GM19023 (cell line): ENCODE data around the gene WDR18.
A peak's percentile ranks its signal among the peaks of the same experiment; 100 is the strongest.

ENCODE experiments used
- ATAC-seq: cut with Tn5 transposase; IDR thresholded peaks from one replicate; pipeline ENCODE4 v1.9.1; 2021; ENCODE audit warnings: mild to moderate bottlenecking, moderate library complexity; ENCODE audit not compliant: unreplicated experiment

Gene WDR18, protein sequence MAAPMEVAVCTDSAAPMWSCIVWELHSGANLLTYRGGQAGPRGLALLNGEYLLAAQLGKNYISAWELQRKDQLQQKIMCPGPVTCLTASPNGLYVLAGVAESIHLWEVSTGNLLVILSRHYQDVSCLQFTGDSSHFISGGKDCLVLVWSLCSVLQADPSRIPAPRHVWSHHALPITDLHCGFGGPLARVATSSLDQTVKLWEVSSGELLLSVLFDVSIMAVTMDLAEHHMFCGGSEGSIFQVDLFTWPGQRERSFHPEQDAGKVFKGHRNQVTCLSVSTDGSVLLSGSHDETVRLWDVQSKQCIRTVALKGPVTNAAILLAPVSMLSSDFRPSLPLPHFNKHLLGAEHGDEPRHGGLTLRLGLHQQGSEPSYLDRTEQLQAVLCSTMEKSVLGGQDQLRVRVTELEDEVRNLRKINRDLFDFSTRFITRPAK

DNA sequence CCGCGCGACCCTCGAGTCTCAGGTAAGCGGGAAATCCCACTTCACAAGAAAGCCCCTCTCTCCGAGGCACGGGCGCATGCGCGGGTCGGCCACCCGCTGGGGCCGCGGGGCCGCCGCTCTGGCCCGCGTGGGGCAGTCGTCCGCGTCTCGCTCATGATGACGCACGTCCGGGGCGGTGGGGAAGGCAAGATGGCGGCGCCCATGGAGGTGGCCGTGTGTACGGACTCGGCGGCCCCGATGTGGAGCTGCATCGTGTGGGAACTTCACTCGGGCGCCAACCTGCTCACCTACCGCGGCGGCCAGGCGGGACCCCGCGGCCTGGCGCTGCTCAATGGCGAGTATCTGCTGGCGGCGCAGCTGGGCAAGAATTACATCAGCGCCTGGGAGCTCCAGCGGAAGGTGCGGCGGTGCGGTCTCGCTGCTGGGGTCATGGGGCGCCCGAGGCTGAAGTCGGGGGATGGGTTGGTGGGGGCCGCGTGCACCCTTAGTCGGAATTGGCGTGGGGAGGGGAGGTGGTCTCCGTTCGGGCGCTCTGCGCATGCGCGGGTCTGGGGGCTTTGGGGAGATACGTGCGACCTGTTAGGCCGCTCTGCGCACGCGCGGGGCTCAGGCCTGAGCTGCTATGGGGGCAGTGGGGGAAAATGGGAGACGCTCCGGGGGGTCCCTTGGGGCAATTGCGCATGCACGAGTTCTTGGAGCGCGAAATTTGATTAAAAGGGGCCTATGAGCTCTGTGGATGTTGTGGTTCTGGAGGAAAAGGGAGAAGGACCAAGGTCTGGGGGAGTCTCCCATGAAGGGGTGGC lies at the start of gene WDR18:
Gene WDR18 (plus strand): TSS at position 181 of the 803 bp plus-strand sequence. CDS start 9 bp downstream, at position 190.
- ATAC-seq, result peak; percentile 79

DNA sequence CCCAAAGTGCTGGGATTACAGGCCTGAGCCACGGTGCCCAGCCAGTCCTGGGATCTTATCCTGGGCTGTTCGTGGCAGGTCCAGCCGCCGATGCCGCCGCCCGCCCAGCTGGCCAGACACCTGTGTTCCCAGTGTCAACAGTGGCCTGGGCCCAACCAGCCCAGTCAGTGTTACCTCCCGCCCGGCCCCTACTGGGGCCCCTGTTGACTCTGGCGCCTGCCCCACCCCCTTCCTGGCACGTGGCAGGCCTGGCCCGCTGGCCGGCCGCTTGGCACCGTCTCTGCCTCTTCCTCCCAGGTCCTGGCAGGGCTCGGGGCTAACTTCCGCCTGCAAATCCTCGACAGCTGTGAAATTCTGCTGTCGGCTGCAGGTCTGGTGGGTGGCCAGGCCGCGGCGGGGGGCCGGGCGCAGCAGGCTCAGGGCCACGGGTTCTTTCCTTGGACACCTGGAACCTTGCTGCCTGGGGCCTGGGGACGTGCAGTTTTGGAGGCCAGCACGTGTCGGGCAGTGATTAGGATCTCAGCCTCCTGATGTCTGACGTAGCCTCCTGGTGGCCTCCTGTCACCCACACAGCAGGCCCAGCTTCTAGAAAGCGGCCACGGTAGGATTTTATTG lies 49.2 kb upstream of the WDR18 start:
- no peak for ATAC-seq

DNA sequence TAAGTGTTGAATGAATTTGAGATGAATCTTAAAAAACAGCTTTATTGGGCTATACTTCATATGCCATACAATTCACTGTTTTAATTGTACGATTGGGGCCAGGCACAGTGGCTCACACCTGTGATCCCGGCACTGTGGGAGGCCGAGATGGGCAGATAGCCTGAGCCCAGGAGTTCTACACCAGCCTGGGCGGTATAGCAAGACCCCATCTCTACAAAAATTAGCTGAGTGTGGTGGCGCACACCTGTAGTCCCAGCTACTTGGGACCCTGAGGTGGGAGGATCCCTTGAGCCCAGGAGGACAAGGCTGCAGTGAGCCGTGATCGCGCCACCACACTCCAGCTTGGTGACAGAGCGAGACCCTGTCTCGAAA lies 48.0 kb upstream of the WDR18 start:
- ATAC-seq, result no peak

DNA sequence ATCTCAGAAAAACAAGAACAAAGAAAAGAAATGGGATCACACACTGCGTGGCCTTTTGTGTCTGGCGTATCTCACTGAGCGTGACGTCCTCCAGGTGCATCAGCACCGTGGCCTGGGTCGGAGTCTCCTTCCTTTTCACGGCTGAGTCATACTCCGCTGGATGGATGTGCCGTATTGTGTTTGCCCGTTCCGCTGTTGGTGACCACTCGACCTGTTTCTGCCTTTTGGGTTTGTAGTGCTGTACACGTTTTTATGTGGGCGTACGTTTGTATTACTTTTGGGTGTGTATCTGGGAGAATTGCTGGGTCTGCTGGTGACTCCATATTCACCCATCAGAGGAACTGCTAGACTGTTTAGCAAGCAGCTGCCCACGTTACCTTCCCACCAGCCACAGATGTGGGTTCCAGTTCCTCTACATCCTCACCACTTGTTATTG lies 46.9 kb upstream of the WDR18 start:
- ATAC-seq, result no peak

DNA sequence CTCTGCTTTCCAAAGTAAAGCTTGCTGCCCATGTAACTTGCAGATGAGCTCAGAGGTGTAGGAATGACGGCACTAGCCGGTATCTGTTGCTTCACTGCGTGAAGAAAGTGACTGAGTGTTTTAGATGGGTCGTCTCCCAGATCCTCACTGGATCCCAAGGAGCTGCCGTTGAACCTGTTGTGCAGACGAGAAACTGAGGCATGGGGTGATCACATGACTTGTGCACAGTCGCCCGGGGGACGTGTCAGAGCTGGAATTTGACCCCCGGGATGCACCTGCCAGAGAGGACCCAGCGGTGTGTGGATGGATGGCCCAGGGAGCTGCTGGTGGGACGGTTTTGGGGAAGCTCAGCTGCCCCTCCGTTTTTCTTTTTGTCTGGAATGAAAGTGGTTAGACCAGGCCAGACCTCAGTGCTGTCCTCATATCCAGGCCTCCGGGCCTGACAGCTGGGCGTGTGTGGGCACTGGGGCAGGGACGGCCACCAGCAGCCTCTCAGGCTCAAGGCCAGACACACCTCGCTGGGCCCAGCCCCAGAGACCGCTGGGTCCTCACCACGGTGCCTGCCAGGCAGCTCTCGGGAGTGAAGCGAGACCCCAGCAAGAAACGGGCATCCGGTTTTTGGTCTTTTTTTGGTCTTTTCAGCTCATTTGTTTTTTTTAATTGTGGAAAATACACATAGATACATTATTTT lies 45.8 kb upstream of the WDR18 start:
- no peak for ATAC-seq

DNA sequence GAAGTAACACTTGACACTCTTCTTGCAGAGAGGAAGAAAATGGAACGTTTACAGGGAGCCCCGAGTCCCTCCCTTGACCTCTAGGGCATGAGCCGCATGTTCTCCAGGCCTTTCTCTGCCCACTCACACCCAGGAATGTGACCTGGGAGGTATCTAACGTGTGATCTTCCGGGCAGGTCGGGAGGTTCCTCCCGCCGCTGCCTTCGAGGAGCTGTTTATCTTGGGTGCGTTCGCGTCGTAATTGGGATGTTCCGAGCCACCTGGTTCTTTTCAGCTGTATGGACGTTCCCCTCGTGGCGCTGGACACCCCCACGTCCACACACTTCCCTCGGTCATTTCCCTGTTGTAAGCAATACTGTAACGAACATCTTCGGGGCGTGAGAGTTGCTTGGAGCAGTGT lies 44.7 kb upstream of the WDR18 start:
- no peak for ATAC-seq

DNA sequence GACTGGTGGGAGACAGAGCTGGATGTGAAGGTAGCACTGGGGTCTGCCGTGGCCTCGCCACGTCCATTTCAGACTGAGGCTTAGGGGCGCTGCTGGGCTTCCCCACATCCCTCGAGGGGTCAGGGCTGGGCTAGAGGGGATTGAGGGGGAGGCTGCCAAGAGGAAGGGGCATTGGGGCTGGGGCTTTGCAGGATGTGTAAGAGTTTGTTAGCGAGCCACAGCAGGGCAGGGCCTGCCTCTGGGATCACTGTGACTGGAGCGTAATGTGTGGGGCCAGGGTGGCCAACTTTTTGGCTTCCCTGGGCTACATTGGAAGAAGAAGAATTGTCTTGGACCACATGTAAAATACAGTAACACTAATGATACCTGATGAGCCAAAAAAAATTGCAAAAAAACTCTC lies 44.2 kb upstream of the WDR18 start:
- no peak for ATAC-seq

DNA sequence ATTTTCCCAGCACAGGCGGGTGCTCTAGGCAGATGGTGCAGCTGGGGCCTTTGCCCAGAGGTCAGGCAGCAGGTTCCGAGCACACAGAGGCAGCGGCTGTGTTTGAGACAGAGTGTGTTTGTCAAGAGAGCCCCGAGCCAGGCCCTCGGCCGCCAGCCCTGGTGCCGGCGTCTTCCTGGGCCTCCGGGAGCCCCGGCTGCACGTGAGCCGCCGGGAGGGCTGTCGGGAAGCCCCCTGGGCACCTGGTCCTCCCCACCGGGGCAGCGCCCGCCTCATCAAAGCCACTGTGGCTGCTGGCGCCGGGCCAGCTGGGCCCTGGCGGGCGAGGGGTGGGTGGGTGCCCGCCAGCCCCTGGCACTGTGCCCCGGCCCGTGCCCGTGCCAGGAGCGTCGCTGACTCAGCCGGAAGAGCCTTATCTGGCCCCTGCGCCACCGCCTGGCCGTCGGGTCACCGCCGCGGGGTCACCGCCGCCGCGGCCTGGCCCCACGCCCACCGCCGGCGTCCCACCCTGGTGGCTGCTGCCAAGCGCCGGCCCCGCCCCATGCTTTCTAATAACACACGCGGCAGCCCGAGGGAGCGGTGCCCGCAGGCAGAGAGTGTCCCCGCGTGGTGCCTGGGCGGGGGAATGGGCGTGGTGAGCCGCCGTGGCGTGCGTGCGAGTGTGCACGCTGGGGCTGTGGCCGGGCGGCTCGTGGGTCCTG lies 43.4 kb upstream of the WDR18 start:
- no peak for ATAC-seq

DNA sequence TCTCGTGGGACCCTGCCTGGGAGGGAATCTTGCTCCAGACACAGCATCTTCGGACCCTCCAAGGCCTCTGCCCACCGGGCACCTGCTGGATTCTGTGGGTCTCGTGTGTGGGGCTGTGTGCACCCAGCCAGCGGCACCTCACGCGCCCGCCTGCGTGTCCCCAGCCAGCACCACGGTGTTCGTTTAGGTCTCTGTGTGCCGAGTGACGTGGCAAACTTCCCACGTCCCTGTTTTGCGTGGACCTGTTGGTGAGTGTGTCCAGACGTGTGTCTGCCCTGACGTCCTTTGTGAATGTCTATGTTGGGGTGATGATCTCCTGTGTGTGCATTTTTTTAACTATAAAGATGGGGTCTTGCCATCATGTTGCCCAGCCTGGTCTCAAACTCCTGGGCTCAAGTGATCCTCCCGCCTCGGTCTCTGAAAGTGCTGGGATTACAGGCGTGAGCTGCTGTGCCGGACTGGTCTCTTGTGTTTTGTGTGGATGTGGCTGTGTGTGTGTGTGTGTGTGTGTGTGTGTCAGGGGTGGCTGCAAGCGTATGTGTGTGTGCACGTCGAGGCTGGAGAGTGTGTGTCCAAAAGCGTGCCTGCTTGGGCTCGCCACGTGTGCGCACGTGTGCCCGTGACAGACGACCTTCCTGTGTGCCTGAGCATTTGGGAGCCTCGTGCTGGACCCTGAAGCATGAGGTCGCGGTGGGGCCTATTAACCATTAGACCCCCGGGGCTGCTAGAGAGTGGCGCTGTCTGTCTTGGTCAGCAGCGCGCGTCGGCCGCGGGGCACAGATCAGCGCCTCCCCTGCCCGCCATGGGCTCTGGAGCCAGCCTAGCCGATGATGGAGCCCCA lies 42.6 kb upstream of the WDR18 start:
- no peak for ATAC-seq

DNA sequence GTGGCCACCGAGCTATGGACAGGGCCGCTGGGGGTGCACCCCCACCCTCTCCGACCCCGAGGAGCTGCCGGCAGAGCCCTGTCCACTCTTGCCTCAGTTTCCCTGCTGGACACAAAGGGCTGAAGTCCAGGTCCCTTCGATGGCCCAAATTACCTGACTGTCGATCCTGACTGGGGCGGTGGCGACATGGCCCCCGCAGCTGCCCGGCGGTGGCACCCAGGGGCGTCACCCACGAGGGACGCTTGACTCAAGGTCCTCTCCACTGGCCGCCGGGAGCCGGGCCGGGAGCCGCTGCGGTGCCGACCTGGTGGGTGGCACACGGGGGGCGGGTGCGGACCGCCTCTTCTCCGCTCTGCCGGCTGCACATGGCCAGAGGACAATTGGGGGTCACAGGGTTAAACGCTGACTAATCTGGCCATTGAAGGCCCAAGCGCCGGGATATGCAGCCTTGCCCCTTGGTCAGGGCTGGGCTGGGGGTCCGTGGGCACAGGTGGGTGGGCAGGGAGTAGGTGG lies 42.0 kb upstream of the WDR18 start:
- no peak for ATAC-seq

DNA sequence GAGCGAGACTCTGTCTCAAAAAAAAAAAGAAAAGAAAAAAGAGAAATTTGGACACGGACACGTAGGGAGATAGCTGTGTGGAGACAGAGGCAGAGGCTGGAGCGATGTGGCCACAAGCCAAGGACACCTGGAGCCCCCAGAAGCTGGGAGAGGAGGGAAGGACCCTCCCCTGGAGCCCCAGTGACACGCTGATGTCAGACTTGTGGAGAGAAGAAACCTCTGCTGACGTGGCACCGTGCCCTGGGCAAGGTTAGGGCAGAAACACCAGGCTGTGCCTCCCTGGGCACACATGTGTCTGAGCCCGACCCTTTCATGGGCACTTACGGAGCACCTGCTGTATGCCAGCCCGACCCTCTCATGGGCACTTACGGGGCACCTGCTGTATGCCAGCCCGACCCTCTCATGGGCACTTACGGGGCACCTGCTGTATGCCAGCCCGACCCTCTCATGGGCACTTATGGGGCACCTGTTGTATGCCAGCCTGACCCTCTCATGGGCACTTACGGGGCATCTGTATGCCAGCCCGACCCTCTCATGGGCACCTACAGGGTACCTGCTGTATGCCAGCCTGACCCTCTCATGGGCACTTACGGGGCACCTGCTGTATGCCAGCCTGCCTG lies 40.5 kb upstream of the WDR18 start:
- no peak for ATAC-seq

DNA sequence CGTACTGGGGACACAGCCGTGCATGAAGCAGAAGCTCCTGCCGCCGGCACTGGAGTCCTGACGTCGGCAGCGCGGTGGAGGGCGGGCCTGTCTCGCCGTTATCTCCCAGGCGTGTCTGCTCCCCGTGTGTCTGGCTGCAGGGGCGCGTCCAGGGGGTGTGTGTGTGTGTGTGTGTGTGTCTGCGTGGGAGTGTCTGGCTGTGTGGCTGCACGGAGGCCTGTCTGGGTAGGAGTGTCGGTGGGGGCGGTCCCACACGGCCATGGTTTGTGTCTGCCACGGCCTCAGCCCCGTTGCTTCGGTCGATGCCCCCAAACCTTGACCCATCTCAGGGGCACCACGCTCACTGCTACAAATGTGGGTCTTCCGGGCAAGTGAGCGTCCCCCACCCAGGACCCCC lies 40.0 kb upstream of the WDR18 start:
- no peak for ATAC-seq

DNA sequence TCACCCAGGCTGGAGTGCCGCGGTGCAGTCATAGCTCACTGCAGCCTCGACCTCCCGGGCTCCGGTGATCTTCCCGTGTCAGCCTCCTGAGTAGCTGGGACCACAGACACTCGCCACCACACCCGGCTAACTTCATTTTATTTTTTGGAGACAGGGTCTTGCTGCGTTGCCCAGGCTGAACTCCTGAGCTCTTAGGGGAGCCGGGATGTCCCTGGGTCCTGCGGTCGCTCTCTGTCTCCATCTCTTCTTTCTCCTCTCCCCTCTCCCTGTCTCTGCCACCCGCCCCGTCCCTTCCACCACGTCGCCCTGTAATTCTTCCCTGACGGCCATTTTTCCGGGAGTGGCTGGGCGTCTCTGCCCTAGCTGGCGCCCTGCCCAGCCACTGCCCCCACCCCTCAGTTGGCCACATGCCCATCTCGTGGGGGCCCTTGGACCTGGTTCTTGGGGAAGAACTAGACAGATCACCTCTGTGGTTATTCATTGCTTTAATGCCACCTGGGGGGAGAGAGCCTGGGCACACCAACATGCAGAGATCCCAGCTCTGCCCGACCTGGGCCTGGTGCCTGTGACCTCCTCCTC lies 39.4 kb upstream of the WDR18 start:
- ATAC-seq, result no peak

DNA sequence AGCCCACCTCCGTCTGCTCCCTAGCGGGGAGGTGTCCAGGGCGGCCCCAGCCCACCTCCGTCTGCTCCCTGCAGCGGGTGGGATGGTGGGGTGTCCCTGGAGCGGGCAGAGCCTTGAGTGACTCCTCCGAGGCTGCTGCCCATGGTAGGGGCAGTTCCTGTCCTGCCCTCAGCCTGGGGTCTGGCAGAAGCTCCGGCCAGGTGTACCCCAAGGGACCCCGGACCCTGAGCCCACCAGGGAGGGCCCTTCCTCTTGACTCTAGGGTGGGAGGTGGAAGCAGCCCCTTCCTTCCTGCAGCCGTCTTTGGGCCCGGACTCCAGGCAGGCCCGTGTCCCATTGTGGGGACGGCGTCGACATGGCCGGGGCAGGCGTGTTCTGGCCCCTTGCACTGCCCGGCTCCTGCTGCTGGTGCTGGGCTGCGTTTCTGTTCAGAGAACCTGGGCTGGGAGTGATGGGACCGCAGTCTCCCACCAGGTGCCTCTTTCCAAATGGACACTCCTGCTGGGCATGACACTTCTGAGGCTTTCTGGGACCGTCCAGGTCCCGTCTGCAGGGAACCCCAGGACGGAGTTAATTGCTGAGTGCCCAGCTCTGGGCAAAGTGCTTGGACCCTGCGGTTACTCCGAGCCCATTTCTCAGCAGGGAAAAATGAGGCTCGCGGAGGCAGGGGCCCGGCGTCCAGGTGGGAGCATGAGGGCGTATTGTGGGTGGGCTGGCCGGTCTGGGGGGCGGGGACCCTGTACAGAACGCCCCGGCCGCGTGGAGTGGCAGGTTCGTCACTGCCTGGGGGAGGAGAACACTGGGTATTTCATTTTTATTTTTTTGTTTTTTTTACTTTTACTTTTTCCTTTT lies 38.5 kb upstream of the WDR18 start:
- ATAC-seq, result no peak

DNA sequence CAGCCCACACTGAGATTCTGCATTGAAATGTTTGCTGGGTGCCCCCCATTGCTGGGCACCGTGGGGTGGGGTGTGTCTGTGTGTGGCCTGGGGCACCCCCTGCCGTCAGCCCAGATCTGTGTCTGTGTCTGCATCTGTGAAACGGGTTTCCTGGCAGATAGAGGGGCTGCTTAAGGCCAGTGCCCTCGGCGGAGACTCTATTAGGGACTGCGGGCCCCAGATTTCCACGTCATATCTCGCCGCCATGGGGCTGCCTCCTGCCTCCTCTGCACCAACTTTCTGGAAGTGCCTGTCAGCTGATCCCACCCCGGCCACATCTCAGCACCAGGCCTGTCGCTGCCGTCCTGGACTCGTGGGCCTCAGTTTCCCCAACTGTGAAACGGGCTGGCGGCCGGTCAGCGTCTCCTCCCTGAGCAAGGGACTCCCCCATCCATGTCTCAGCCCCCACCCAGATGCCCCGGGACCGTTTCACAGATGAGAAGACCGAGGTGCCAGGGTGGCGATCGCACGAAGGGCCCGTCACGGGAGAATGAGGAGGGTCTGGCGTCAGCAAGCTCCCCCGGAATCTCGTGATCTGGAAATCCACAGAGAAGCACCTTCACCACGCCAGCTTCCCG lies 36.9 kb upstream of the WDR18 start:
- ATAC-seq, result peak; percentile 28

DNA sequence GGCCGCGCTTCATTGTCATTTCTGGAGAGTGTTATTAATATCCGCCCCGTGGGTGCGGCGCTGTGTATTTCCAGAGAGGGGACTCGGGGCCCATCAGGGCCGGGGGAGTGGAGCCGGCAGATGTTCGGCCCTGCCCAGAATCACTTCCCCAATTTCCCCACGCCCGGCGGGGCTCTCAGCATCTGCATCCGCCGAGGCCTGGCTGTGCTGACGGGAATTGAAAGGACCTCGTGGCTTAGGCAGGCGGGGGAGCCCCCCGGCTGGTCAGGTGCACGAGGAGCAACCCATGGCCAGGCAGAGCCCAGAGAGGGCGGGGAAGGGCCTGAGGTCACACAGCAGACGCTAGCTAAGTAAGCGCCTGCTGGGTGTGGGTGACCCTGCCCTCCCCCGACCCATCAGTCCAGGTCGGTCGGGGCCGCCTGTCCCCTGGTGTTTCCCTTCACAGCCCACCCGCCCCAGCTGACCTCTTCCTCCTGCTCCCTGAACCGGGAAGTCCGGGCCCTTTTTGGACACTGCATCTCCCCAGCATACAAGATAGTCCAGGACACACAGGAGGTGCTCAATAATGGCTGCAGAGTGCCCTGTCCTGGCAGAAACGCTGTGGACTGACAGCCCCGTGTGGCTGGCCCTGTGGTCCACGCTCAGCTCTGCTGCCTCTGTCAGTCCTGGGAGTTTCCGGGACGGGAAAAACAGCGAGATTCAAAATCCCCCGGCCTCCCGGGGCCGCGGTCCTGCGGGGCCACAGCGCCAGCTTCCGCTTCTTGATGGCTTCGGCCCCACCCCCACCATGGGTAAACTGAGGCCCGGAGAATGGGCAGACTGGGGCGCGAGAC lies 36.2 kb upstream of the WDR18 start:
- peak; percentile 62 for ATAC-seq
